ENCODE measurements around the gene SLC52A1.
"Not testable (repeated sequence)": the region's sequence is repeated elsewhere in the genome, so short reads cannot be mapped to it uniquely, and the experiment has no call there.

Gene SLC52A1

DNA sequence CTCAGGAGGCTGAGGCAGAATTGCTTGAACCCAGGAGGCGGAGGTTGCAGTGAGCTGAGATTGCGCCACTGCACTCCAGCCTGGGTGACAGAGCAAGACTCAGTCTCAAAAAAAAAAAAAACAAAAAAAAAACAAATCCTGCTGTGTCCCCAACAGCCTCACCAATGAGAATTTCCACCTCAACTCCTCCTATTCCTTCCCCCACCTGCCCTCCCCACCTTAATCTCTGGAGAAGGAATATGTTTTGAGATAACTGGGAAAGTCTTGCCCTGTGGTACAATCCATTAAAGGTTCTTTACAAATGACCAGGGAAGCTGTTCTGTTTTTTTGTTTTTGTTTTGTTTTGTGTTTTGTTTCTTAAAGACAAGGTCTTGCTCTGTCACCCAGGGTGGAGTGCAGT is 5.1 kb downstream of the SLC52A1 start:
- not testable (repeated sequence) for DNase-seq

GRCh38 chr17:5027916-5028315 is 7.3 kb downstream of the SLC52A1 start:
- no peak for DNase-seq

- DNase-seq = no peak
Measured at GRCh38 chr17:5027299-5027698, 7.9 kb downstream of the SLC52A1 start.

DNA sequence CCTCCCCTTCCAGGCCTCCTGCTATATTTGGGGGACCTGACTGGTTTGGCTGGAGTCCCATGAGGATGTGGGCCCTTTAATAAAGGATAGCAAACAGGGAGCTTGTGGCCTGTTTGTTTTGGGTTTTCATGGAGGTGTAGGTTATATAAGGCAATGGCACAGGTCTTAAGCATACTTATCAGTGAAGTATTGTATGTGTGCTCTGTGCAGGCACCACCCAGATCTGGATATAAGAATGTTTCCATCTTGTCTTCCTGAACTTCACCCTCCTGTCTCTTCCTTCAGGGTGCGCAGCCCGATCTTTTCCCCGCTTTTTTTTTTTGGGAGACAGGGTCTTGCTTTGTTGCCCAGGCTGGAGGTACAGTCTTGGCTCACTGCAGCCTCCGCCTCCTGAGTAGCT is 10.6 kb downstream of the SLC52A1 start:
- no peak for DNase-seq

DNA sequence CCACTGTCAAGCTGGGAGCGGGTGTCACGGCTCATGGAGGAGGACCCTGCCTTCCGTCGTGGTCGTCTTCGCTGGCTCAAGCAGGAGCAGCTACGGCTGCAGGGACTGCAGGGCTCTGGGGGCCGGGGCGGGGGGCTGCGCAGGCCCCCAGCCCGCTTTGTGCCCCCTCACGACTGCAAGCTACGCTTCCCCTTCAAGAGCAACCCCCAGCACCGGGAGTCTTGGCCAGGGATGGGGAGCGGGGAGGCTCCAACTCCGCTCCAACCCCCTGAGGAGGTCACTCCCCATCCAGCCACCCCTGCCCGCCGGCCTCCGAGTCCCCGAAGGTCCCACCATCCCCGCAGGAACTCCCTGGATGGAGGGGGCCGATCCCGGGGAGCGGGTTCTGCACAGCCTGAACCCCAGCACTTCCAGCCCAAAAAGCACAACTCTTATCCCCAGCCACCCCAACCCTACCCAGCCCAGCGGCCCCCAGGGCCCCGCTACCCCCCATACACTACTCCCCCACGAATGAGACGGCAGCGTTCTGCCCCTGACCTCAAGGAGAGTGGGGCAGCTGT is 11.6 kb downstream of the SLC52A1 start:
- no peak for DNase-seq

DNA sequence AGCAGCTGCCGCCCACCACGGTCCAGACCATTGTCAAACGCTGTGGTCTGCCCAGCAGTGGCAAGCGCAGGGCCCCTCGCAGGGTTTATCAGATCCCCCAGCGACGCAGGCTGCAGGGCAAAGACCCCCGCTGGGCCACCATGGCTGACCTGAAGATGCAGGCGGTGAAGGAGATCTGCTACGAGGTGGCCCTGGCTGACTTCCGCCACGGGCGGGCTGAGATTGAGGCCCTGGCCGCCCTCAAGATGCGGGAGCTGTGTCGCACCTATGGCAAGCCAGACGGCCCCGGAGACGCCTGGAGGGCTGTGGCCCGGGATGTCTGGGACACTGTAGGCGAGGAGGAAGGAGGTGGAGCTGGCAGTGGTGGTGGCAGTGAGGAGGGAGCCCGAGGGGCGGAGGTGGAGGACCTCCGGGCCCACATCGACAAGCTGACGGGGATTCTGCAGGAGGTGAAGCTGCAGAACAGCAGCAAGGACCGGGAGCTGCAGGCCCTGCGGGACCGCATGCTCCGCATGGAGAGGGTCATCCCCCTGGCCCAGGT is 13.0 kb downstream of the SLC52A1 start:
- no peak for DNase-seq

DNA sequence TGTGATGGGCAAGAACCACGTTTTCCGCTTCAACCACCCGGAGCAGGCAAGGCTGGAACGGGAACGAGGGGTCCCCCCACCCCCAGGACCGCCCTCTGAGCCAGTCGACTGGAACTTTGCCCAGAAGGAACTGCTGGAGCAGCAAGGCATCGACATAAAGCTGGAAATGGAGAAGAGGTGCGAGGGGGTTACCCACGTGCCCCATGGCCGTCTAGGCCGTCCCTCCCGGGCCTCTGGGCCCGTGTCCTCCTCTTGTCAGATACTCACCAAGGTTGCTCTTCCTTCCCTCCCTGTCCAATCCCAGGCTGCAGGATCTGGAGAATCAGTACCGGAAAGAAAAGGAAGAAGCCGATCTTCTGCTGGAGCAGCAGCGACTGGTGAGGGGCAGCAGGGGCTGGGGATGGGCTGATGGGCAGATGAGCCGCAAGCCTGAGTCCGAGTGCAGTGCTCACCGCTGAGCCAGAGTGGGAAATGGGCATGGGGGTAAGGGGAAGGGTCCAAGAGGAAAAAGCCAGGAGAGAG is 14.7 kb downstream of the SLC52A1 start:
- DNase-seq = no peak

DNA sequence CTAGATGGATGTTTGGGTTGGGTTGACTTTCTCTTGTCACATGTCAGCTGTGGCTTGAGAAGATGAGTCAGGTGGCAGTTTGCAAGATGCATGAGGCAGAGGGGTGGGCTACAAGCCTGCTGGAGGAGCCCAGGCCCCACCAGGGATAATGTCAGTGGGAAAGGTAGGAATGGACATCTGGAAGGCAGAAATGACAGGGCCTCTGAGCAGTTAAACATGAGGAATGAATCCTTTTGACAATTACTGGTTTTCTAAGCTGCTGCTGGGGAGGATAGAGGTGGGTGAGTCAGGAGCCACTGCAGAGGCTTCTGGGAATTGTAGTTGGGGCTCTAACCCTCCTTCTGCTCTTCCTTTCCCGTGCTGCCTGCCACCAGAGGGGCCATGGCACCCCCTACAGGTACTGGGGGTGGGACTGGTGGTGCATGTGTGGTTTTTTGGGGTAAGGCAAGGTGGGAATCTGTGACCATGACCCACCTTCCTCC is 15.7 kb downstream of the SLC52A1 start:
- peak; percentile 72 for DNase-seq

- no peak for DNase-seq
Measured at GRCh38 chr17:5014357-5014756, 20.9 kb downstream of the SLC52A1 start.

DNA sequence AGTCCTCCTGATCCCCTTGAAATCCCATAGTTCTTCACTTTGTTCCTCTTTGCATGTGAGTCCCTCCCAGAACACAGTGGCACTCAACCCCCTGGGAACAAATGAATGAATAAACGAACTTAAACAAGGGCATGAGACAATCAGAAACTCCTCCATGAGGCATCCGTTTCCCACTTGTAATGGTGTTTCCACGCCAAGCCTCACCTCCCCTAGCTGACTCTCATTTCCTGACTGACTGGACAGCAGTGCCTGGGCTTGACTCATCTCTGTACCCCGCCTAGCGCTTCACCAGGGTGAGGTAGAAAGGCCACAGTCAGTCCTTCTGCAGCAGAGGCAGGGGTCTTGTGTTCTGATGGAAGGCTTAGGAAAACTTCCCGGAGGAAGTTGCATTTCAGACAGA is 23.3 kb downstream of the SLC52A1 start:
- DNase-seq = no peak

GRCh38 chr17:5003214-5003867 is 31.9 kb downstream of the SLC52A1 start:
- DNase-seq = no peak

DNA sequence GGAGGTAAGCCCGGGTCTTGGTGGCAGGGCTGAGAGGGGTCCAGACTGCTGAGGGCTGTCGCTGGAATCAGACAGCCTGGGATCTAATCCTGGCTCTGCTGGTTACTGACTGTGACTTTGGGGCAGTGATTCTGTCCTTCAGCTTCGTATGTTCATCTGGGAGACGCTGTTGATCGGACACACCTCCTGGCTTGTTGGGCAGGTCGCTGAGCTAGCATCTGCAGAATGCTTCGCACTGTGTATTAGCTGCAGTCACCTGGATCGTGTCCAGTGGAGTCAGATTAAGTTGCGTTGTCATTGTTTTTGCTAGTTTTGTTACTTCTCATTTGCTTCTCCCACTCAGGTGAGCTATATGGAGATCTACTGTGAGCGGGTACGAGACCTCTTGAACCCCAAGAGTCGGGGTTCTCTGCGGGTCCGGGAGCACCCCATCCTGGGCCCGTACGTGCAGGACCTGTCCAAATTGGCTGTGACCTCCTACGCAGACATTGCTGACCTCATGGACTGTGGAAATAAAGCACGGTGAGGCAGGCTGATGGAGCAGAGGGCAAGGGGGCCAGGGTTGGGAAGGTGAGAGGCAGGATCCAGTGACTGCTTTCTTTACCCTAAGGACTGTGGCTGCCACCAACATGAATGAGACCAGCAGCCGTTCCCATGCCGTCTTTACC is 33.0 kb downstream of the SLC52A1 start:
- no peak for DNase-seq

DNA sequence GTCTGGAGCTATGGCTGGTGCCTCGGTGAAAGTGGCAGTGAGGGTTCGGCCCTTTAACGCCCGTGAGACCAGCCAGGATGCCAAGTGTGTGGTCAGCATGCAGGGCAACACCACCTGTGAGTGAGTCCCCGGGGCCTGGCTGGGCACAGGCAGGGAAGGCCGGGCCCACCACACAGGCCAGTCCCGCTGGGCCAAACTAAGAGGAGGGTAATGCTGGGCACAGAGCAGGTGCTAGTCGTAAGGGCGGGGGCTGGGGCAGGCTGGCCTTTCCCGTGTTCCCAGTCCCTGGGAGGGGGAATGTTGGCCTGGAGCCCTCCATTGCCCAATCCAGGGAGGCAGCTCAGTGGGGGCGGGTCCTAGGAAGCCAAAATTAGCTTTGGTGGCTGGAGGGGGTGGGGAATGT is 35.0 kb downstream of the SLC52A1 start:
- no peak for DNase-seq

- no peak for DNase-seq
Measured at GRCh38 chr17:4999430-5000093, 35.7 kb downstream of the SLC52A1 start.

DNA sequence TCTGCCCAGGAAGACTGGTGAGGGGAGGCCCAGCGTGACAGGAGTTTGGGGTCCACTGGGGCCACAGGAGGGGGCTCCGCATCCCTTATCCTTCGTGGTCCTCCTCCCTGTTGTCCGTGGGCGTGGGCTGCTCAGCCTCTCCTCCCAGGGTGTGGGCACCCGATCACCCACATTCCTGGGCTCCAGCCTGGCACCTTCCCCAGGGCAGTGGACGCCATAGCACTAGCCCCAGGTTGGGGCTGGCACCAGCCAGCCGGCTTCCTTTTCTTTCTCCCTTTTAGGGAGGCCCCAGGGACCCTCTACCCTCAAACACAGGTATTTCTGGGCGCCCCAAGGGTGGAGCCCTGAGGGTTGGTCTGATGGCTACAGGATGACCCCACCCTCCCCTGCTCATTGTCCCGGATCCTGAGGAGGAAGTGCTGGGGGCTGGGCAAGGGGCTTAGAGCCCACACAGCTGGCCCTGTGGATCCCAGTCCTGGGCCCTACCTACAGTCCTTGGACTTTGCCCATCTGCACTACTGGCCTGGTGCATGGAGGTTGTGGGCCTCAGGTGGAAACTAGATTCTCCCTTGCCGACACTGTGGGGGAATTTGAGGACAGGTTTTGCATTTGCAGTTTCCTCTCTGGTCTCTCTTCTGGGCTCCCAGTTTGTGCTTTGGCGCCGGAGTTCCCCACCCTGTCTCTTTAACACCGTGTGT is 36.3 kb downstream of the SLC52A1 start:
- no peak for DNase-seq

DNA sequence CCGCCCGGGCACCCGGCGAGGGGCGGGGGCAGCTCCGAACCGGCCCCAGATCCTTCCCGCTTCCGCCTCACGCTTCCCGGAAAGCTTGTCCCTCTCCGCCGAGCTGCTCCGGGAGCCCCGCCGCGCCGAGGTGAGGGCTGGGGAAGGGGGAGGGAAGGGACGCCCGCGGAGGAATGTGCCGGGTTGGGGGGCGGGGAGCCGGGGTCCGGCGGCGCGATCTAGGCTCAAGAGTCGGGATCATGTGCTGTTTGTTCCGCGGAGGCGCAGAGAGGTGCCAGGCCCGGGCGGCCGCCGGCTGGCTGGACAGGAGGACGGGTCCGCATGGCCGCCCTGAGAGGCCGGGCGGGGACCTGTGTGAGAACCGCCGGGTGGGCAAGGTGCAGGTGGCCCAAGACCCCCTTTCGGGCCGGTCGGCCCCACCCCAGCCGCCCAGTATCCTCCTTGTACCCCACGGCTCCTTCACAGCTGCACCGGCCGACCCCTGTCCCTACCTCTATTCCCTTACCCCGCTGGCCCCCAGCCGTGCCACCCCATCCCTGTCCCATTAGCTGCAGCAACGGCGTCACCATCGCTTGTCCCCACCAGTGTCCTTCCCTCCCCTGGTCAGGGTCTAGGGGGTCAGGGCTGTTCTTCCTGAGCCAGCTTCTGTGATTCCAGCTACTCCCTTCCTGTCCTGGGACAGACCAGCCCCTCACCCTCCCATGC is 37.0 kb downstream of the SLC52A1 start:
- DNase-seq = no peak

DNA sequence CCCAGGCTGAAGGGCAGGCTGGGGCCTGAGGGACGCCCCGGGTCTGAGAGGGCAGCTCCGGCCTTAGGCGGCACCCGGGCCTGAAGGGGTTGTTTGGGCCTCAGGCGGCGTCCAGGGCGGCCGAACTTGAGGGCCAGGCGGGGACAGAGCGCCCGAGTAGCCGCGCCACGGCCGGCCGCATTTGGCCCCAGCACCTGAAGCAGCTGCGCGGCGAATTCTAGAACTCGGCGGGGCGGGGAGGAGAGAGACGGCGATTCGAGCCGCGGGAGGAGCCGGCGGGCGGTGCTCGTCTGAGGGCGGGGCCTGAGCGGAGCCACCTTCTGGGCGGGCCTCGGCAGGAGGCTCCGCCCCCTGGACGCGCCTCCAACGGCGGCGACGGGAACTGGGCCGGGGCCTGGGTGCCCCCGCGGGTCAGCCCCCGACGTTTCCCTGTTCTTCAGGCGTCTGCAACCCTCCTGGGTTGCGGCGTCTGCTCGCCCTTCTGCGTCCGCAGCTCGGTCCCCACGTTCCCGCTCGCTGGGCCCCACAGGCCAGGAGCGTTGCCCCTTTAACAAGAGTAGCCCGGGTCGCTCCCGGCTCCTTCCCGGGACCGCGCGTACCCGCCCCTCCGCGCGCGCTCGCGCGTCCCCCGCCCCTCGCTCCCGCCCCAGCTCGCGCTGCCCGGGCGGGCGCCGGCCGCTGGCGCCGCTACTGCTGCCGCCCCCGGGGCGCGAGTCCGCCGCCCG is 37.8 kb downstream of the SLC52A1 start, which contains the start of the genes INCA1 and KIF1C:
INCA1 (minus strand) TSS at position 221 of the 725 bp plus-strand sequence. CDS start 3,085 bp downstream, outside the sequence.
KIF1C (plus strand) TSS at position 649 of the 725 bp plus-strand sequence. CDS start 2,297 bp downstream, outside the sequence.
- DNase-seq = peak; percentile 96

GRCh38 chr17:4994081-4994595 is 41.1 kb downstream of the SLC52A1 start:
- no peak for DNase-seq

DNA sequence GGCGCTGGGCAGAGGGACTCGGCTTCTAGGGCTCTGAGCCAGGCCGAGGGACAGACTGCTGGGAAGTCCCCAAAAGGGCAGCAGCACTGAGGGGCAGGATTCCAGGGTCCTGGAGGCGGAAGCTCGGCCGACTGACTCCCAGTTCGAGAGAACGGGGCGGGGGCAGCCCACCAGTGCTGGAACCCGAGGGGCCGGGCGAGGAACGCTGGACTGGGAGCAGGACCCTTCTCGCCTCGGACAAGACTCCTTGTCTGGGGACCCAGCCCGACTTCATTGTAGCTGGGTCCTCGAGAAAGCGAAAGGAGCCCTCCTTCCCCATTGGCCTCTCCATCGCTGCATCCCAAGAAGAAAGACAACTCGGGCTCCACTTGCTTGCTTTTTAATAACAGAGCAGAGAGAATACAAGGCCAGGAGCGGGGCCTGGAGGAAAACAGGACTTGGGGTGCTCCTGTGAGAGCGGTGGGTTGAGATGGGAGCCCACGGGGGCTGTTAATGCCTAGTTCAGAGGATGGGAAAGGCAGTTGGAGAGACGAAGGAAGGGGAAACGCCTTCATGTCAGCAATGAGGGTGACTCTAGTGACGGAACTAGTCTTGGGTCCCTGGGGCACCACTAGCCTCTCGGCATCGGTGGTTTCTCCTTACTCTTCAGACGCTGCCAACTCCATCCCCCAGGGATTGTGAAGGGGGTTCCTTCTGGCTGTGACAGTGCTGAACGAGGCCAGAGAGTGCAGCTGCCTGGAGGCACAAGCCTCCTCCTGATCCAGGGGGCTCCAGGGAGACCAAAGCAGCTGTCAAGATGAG is 47.3 kb downstream of the SLC52A1 start:
- no peak for DNase-seq

Measured in activated effector memory CD4-positive, alpha-beta T cell treated with anti-CD3 and anti-CD28 coated beads, Interleukin-2, amount 50 U/mL, for 16 hours (primary cell).